Islet precursor cell (in vitro differentiated cells): ENCODE data around the gene AUH.

ENCODE experiments used
- DNase-seq: peaks from one replicate; pipeline ENCODE4 v3.0.0-alpha.2; 2018

Gene AUH

DNA sequence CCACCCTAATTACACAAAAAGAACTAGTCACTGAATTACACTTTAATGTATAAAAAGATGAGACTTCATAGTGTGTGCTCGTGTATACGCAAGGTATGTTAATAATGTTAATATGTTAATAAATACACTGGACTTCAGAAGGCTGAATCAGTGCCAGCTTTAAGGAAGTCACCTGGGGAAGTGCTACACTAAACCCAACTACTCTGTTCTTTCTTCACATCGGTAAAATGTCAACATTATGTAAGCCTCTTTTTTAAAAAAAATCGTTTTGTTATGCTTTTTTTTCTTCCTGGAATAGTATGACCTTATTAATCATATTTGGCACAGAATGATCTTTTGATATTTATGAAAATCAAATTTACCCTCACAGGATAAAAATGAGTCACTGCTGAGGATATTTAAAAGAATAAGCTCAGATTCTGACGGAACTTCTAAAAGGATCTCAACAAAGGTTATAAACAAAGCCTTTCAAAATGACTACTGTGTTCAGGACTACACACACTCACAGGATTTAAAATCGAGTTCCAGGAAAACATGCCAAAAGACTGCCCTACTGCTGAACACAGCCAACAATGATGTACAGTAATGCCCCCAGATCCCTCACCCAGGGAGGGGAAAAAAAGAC lies 75.9 kb downstream of the AUH start:
- no peak for DNase-seq

- DNase-seq, result no peak
Observed at GRCh38 chr9:91282292-91282691, 79.4 kb downstream of the AUH start.

DNA sequence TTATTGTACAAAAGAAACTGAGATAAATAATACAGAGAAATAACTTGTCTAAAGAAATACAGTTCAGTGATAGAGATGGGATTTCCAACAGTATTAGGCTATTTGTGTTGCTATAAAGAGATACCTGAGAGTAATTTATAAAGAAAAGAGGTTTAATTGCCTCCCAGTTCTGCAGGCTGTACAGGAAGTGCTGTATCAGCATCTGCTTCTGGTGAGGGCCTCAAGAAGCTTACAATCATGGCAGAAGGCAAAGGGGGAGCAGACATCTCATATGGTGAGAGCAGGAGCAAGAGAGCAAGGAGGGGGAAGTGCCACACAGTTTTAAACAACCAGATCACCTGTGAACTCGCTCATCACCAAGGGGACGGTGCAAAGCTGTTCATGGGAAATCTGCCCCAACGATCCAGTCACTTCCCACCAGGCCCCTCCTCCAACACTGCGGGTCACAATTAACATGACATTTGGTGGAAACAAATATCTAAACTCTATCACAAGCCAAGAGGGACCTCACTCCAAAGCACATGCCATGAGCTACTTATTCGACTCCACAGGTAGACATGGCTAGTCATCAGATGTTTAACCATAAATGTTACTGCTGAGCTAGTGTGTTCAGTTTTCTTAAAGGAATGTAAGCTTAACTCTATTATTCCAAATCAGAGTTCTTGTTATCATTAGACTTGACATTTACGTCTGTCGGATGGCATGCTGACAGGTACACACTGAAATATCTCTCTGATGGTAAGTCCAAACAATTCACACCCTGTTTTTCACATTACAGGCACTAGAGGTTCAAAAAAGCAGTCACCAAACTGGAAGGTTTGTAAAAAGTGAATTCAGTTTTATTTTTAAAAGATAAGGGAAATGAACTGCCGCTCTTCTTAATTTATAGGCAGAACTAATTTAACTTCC lies 82.2 kb downstream of the AUH start:
- no peak for DNase-seq

GRCh38 chr9:91276513-91276912 lies 85.2 kb downstream of the AUH start:
- DNase-seq, result no peak

DNA sequence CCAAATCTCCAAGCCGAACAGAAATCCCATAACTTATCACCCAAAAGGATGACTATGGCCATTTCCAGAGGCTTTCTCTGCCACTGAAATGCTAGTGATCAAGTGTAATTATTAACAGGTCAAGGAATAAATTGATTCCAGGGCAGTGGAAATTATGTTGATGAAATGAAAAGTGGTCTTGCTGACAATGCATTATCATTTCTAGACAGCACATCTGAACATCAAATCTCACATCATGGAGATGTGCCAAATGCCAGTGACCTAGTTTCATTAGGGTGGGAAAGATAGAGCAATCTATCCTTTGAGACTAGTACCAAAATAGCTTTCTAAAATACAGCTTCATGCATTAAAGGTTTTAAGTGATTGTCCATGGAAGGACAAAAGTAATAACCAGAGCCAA lies 86.1 kb downstream of the AUH start:
- no peak for DNase-seq

- DNase-seq, result no peak
Observed at GRCh38 chr9:91274949-91275492, 86.7 kb downstream of the AUH start.

GRCh38 chr9:91273853-91274552 lies 87.7 kb downstream of the AUH start:
- DNase-seq, result no peak

- DNase-seq, result no peak
Observed at GRCh38 chr9:91271156-91271555, 90.6 kb downstream of the AUH start.

- no peak for DNase-seq
Observed at GRCh38 chr9:91269907-91270491, 91.7 kb downstream of the AUH start.

DNA sequence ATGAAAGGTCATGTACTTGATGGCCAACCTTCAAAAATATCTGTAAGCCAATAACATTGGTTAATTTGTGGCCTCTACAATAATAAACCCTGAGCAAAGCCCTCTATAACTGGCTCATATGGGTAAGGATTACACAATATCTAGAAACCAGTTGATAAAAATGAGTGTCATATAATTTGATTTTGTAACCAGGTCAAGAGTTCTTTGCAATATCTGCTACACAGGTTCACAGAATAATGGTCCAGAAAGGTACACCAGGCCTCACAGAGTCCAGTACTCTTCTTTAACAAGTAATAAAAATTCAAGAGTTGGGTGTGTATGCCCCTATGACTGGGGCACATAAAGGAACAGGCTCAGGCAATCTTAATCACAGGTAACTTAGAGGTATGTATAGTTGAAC lies 95.3 kb downstream of the AUH start:
- no peak for DNase-seq

DNA sequence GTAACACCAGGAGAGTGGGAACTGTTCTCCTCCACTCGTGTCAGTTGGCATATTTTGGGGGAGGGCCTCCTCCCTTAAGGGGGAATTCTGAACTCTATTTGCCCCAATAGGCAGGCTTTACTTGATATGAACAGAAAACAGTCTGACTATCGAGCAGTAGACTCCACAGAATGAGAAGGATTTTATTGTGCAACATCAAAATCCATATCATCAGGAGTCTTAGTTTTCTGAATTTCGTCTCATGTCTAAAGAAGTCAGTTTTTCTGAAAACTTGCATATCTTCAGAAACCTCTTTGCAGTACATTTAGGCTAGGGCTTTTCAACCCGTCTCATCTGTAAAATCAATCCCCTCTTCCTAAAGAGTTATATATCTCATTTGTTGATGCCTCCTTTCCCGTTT lies 96.2 kb downstream of the AUH start:
- no peak for DNase-seq

DNA sequence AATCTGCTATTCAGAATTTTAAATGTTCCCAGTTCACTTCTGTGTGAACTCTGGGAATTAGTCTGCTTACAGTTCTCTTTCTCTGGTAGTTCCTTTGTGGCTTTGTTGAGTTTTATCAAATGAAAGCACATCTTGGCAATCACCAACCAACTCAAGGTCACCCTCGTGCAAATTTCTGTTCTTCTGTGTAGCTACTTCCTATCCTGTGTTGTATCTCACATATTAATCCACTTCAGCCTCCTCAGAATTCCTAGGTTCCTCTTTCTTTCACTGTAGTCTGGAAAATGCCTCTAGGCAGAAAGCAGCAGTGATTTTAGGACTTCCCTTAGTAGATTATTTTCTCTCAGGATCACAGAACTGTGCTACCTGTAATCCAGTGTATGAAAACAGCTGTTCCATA lies 100.3 kb downstream of the AUH start:
- DNase-seq, result no peak

DNA sequence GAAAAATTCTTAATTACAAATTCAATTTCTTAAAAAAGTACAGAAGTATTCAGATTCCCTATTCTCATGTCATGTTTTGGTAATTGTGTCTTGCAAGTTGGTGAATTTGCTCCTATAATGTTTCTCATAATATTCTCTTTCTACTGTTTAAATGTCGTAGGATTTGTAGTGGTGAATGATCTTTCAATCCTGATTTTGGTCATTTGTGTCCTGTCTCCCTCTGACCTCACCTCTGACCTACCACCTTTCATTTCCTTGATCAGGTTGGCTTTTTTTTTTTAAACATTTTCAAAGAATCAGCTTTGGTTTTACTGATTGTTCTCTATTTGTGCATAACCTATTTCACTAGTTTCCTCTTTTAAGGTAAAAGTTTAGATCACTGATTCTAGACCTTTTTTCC lies 102.6 kb downstream of the AUH start:
- DNase-seq, result no peak

GRCh38 chr9:91258451-91258850 lies 103.3 kb downstream of the AUH start:
- DNase-seq, result no peak

DNA sequence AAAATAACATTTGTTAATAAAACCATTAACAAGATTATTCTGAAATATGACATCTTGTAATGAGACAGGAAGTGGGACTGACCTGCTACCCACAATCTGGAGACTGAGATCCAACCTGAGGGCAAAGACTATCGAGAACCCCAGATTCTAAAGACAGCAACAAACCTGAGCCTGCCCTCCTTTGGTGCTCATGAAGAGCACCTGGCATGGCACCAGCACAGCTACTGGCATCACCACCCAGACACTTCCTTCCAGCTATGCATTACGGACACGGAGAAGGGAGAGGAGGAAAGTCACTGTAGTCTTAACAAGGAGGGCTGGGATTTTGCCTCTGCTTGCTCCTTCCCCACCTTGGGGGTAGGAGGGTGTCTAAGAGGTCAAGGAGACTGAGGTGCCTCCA lies 105.5 kb downstream of the AUH start:
- no peak for DNase-seq

GRCh38 chr9:91255327-91255726 lies 106.4 kb downstream of the AUH start:
- no peak for DNase-seq

DNA sequence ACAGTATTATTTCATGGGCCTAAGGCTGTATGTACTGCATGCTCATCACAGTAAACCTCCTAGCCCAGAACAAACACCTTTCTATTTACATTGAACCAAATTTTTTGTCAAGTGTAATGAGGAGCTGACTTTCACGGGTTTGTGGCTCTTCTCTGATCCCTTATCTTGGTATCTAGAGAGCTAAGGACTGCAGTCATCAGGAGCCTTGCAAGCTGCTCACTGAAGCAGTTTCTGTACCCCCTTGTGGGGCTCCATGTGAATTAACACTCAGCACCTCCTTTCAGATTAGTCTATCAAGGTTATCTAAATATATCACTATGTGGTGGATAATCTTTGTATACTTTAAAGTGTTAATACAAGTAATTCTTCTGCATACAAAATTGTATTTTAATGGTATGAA lies 108.2 kb downstream of the AUH start:
- DNase-seq, result no peak

DNA sequence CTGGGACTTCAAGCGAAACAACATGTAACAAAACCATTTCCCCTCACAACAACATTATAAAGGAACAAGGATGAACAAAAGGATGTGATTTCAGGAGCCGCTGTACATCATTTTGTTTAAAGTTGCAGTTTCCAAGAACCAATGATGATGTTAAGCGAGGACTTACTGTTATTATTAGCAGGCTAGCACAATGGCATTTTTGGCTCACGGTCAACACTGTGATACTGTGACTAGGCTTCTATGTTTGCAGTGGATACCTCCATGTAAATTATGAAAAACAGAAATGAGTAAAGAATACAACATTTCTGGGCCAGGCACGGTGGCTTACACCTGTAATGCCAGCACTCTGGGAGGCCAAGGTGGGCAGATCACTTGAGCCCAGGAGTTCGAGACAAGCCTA lies 113.0 kb downstream of the AUH start:
- no peak for DNase-seq

DNA sequence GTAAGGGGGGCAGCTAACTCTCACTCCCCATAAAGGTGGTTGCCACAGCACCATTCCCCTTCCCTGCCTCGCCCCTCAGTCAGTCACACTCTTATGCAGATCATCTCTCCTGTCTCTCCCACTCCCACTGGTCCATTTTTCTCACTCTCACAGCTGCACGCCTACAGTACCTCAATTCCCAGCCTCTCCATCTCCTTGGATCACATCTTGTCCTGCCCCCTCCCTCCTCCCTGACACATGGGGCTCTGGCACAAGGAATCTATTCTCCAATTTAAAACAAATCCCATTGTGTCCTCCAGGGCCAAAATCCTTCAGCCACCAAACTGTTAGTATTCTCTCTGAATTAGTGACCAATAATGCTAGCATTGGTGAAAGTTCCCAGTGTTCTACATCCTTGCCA lies 114.4 kb downstream of the AUH start:
- DNase-seq, result no peak

DNA sequence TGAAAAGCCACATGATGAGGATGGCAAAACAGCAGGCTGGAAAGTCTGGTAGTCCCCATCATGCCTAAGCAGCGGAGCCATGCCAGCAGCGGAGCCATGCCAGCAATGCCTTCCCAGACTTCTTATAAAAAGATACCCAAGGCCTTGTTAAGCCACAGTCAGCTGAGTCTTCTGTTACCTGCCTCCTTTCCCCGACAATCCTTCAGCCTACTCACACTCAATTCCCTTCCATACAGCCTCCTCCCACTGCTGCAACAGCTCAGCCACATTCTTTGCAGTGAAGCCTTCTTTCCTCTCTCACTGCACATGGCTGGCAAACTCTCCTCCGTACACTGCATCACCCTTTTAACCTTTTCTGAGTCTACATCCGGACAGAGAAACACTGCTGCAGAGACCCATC lies 114.9 kb downstream of the AUH start:
- DNase-seq, result no peak

DNA sequence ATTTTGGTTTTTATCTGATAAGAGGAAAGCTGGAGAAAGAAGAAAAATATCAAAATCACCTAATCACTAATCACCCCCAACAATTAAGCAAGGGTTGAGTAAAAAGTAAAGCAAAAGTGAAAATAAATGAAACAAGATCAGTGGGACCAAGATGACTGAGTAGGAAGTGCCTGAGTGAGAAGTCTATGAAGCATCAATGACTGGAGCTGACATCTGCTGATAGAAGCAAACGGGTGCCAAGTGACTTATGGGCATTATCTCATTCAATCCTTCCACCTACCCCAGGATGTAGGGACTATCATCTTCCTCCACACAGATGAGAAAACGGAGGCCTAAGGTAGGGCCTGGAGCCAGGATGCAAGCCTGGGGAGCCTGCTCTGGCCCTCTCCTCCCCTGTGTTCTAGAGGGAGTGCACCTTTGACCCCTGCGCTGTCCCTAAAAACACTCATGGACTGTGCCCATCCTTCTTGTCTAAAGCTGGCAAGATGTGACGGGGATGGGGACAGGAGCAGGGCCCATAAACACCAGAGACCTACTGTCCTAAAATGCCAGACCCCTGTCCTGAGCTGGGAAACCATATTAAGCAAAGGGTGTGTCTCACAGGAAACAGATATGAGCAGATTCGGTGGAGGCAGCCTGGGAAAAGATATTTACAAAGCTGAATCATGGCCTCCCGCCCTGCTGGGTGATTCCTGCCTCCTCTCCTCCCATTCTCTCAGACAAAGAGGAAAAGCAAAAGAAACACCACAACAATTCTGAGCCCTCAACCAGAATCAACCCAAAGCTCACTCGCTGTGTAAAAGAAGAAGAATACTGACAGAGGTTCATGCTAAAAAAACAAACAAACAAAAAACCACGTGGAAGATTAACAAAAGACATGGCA lies 116.0 kb downstream of the AUH start:
- no peak for DNase-seq

DNA sequence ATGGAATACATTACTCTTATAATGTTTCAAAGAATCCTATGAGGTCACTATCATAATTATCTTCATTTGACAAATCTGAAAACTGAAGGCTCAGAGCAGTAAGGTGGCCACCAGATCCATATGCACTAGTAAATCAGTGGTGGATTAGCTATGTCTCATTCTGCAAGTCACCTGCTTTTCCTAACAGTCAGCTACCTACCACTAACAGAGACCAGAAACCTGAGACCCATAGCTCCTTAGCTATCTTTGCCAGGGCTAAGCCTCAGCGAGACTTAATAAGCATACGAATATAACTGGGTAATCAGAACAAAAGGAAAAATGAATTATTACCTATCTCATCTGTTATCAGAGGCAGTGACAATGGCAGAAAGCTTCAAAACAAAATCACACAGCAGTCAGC lies 118.7 kb downstream of the AUH start:
- no peak for DNase-seq
